Measurements from ENCODE around the gene CTNND2.

Gene CTNND2

DNA sequence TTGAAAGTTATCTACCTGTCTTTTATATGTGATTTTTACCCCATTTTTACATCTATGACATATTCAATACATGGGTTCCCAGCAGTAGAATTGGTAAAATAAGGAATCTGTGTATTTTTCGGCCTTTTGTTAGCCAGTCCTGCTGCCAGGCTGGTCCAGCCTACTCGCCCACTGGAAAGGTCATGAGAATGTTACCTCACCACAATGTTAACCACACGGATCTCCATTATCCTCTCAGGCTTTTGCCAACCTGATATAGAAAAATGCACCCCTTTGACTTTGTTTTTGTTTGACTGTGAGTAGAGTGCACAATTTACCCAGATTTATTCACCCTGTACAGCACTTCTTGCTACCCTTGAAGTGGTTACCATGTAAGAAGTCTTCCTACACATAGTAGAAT is 167.2 kb downstream of the CTNND2 start:
- Histone ChIP-seq H3K4me1 (ENCODE audit: control insufficient read depth, insufficient read depth, low read depth, low read length) (no peaks in the 10 kb centered on the region), H3K4me3 (ENCODE audit: insufficient read depth in 1 of 2, low read depth in 1 of 2, low read length in 2 of 2) (no peak overlapping the region), H3K14ac (ENCODE audit: low read length in 2 of 2) (no peak overlapping the region), H3K9ac (ENCODE audit: low read length) (no peak overlapping the region), H2AK5ac (ENCODE audit: low read length, severe bottlenecking) (no peak overlapping the region), H3K79me1 (replicated peaks; ENCODE audit: low read length, poor library complexity, severe bottlenecking) (no peaks in the 10 kb centered on the region), H2BK15ac (ENCODE audit: low read depth, poor library complexity, severe bottlenecking) (no peak overlapping the region), H3K27me3 (ENCODE audit: control insufficient read depth in 1 of 2, insufficient read depth in 1 of 2, low read length in 2 of 2) (no peaks in the 10 kb centered on the region), H4K8ac (ENCODE audit: low read length) (no peak overlapping the region), H2AFZ (ENCODE audit: low read depth, low read length) (no peak overlapping the region), H2BK120ac (ENCODE audit: low read depth, low read length) (no peak overlapping the region), H3K23ac (ENCODE audit: low read length in 2 of 2) (no peak overlapping the region), H2BK12ac (ENCODE audit: low read length in 2 of 2) (no peak overlapping the region), H2BK5ac (ENCODE audit: low read depth, low read length, poor library complexity, severe bottlenecking) (no peak overlapping the region), H3K18ac (ENCODE audit: low read depth in 1 of 2, low read length in 2 of 2) (no peak overlapping the region), H4K91ac (ENCODE audit: low read length) (no peak overlapping the region), H3K36me3 (ENCODE audit: control insufficient read depth in 1 of 2, insufficient read depth in 2 of 2, low read depth in 1 of 2, low read length in 2 of 2) (no peaks in the 10 kb centered on the region), H3K27ac (ENCODE audit: low read length, poor library complexity, severe bottlenecking) (no peak overlapping the region), H3K9me3 (ENCODE audit: control insufficient read depth, low read length) (peaks cover 8% of the 10 kb centered on the region), H3K4ac (ENCODE audit: low read depth in 1 of 2, low read length in 2 of 2) (no peak overlapping the region), H3K4me2 (ENCODE audit: low read length, poor library complexity, severe bottlenecking) (no peak overlapping the region)
- 50% methylated on average over 1 of the region's 3 CpGs for WGBS
- no peak for DNase-seq

DNA sequence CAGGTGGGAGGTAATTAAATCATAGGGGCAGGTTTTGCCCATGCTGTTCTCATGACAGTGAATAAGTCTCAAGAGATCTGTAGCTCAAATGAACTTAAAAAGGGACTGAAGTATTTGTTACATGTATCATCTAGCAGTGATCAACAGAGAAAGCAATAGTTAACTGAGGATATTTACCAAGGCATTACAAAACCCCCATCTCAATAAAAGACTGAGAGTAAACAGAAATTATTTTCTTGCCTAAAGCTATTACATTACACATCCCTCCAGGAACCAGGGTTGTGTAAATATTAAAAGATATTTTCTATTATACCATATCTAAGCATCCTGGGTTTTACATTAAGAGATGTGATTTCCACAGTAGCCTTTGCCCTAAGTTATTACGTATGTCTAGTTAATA is 169.9 kb downstream of the CTNND2 start:
- no CpG with 5 or more reads among the region's 1 CpG for WGBS
- H4K8ac ChIP-seq (ENCODE audit: low read length): no peak overlapping the region

DNA sequence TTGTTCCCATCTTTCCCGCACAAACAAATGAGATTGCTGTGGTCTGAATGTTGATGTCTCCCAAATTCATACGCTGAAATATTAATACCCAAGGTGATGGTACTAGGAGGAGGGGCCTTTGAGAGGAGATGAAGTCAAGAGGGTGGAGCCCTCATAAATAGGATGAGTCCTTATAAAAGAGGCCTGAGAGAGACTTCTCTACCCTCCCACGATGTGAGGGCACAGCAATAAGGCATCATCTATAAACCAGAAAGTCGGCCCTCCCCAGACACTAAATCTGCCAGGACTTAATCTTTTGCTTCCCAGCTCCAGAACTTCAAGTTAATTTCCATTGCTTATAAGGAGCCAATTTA is 170.4 kb downstream of the CTNND2 start:
- peaks cover 5% of the 10 kb centered on the region for H3K9me3 ChIP-seq (ENCODE audit: control insufficient read depth, low read length)
- no peaks in the 10 kb centered on the region for H3K36me3 ChIP-seq (ENCODE audit: control insufficient read depth in 1 of 2, insufficient read depth in 2 of 2, low read depth in 1 of 2, low read length in 2 of 2)
- H2BK15ac ChIP-seq (ENCODE audit: low read depth, poor library complexity, severe bottlenecking): no peak overlapping the region
- H3K14ac ChIP-seq (ENCODE audit: low read length in 2 of 2): no peak overlapping the region
- H3K4me1 ChIP-seq (ENCODE audit: control insufficient read depth, insufficient read depth, low read depth, low read length): no peaks in the 10 kb centered on the region
- H3K27me3 ChIP-seq (ENCODE audit: control insufficient read depth in 1 of 2, insufficient read depth in 1 of 2, low read length in 2 of 2): no peaks in the 10 kb centered on the region
- H3K9ac ChIP-seq (ENCODE audit: low read length): no peak overlapping the region
- H4K91ac ChIP-seq (ENCODE audit: low read length): no peak overlapping the region
- no peak overlapping the region for H2AK5ac ChIP-seq (ENCODE audit: low read length, severe bottlenecking)
- H4K8ac ChIP-seq (ENCODE audit: low read length): no peak overlapping the region
- no peak overlapping the region for H3K4ac ChIP-seq (ENCODE audit: low read depth in 1 of 2, low read length in 2 of 2)
- 87% methylated on average over 3 of the region's 4 CpGs for WGBS
- no peak overlapping the region for H2BK12ac ChIP-seq (ENCODE audit: low read length in 2 of 2)
- no peak overlapping the region for H3K18ac ChIP-seq (ENCODE audit: low read depth in 1 of 2, low read length in 2 of 2)
- no peak overlapping the region for H3K23ac ChIP-seq (ENCODE audit: low read length in 2 of 2)
- no peak overlapping the region for H2BK120ac ChIP-seq (ENCODE audit: low read depth, low read length)
- no peak overlapping the region for H3K4me3 ChIP-seq (ENCODE audit: insufficient read depth in 1 of 2, low read depth in 1 of 2, low read length in 2 of 2)
- H3K27ac ChIP-seq (ENCODE audit: low read length, poor library complexity, severe bottlenecking): no peak overlapping the region
- no peak overlapping the region for H3K4me2 ChIP-seq (ENCODE audit: low read length, poor library complexity, severe bottlenecking)
- no peak overlapping the region for H2AFZ ChIP-seq (ENCODE audit: low read depth, low read length)
- H3K79me1 ChIP-seq (replicated peaks; ENCODE audit: low read length, poor library complexity, severe bottlenecking): no peaks in the 10 kb centered on the region
- H2BK5ac ChIP-seq (ENCODE audit: low read depth, low read length, poor library complexity, severe bottlenecking): no peak overlapping the region
- no peak for DNase-seq

More for the DNA sequence above, 169.9 kb downstream of the CTNND2 start:
- Histone ChIP-seq H2BK120ac (ENCODE audit: low read depth, low read length) (no peak overlapping the region), H3K4me1 (ENCODE audit: control insufficient read depth, insufficient read depth, low read depth, low read length) (no peaks in the 10 kb centered on the region), H3K9me3 (ENCODE audit: control insufficient read depth, low read length) (peaks cover 8% of the 10 kb centered on the region), H3K9ac (ENCODE audit: low read length) (no peak overlapping the region), H2AFZ (ENCODE audit: low read depth, low read length) (no peak overlapping the region), H3K23ac (ENCODE audit: low read length in 2 of 2) (no peak overlapping the region), H3K4me3 (ENCODE audit: insufficient read depth in 1 of 2, low read depth in 1 of 2, low read length in 2 of 2) (no peak overlapping the region), H2AK5ac (ENCODE audit: low read length, severe bottlenecking) (no peak overlapping the region), H3K4ac (ENCODE audit: low read depth in 1 of 2, low read length in 2 of 2) (no peak overlapping the region), H3K36me3 (ENCODE audit: control insufficient read depth in 1 of 2, insufficient read depth in 2 of 2, low read depth in 1 of 2, low read length in 2 of 2) (no peaks in the 10 kb centered on the region), H3K27me3 (ENCODE audit: control insufficient read depth in 1 of 2, insufficient read depth in 1 of 2, low read length in 2 of 2) (no peaks in the 10 kb centered on the region), H4K91ac (ENCODE audit: low read length) (no peak overlapping the region), H3K27ac (ENCODE audit: low read length, poor library complexity, severe bottlenecking) (no peak overlapping the region), H3K4me2 (ENCODE audit: low read length, poor library complexity, severe bottlenecking) (no peak overlapping the region), H2BK12ac (ENCODE audit: low read length in 2 of 2) (no peak overlapping the region), H3K18ac (ENCODE audit: low read depth in 1 of 2, low read length in 2 of 2) (no peak overlapping the region), H3K14ac (ENCODE audit: low read length in 2 of 2) (no peak overlapping the region), H2BK15ac (ENCODE audit: low read depth, poor library complexity, severe bottlenecking) (no peak overlapping the region), H3K79me1 (replicated peaks; ENCODE audit: low read length, poor library complexity, severe bottlenecking) (no peaks in the 10 kb centered on the region), H2BK5ac (ENCODE audit: low read depth, low read length, poor library complexity, severe bottlenecking) (no peak overlapping the region)
- DNase-seq: no peak

DNA sequence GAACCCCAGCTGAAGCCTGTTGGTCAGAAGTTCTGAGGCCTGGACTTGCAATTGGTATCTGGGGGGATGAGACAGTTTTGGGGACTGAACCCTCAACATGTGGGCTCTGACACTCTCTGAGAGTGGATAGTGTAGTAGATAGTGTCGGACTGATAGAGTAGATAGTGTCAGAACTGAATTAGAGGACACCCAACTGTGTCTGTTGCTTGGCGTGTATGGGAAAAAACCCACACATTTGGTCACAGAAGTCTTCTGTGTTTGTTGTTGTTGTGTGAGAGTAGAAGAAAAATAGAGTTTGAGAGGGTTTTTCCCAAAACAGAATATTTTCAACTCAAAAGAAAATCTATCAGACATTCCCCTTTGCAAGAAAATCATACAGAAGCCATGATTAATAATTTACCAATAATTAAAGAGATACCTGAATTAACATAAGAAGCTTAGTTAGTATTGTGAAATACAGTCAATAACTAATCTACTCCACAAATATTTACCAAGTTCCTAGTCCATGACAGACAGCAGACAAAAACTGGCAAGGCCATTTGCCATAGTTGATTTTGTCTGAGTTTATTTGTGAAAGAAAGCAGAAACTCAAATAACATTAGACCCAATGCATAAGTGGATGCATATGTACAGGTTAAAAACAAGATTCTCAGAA is 170.9 kb downstream of the CTNND2 start:
- Histone ChIP-seq H3K36me3 (ENCODE audit: control insufficient read depth in 1 of 2, insufficient read depth in 2 of 2, low read depth in 1 of 2, low read length in 2 of 2) (no peaks in the 10 kb centered on the region), H3K18ac (ENCODE audit: low read depth in 1 of 2, low read length in 2 of 2) (no peak overlapping the region), H4K8ac (ENCODE audit: low read length) (no peak overlapping the region), H3K14ac (ENCODE audit: low read length in 2 of 2) (no peak overlapping the region), H2BK15ac (ENCODE audit: low read depth, poor library complexity, severe bottlenecking) (no peak overlapping the region), H3K4me2 (ENCODE audit: low read length, poor library complexity, severe bottlenecking) (no peak overlapping the region), H4K91ac (ENCODE audit: low read length) (no peak overlapping the region), H2BK5ac (ENCODE audit: low read depth, low read length, poor library complexity, severe bottlenecking) (no peak overlapping the region), H3K9ac (ENCODE audit: low read length) (no peak overlapping the region), H3K9me3 (ENCODE audit: control insufficient read depth, low read length) (peaks cover 2% of the 10 kb centered on the region), H3K4me1 (ENCODE audit: control insufficient read depth, insufficient read depth, low read depth, low read length) (no peaks in the 10 kb centered on the region), H2AFZ (ENCODE audit: low read depth, low read length) (no peak overlapping the region), H3K27me3 (ENCODE audit: control insufficient read depth in 1 of 2, insufficient read depth in 1 of 2, low read length in 2 of 2) (no peaks in the 10 kb centered on the region), H3K79me1 (replicated peaks; ENCODE audit: low read length, poor library complexity, severe bottlenecking) (no peaks in the 10 kb centered on the region), H2AK5ac (ENCODE audit: low read length, severe bottlenecking) (no peak overlapping the region), H3K4me3 (ENCODE audit: insufficient read depth in 1 of 2, low read depth in 1 of 2, low read length in 2 of 2) (no peak overlapping the region), H2BK120ac (ENCODE audit: low read depth, low read length) (no peak overlapping the region), H3K4ac (ENCODE audit: low read depth in 1 of 2, low read length in 2 of 2) (no peak overlapping the region), H3K23ac (ENCODE audit: low read length in 2 of 2) (no peak overlapping the region), H2BK12ac (ENCODE audit: low read length in 2 of 2) (no peak overlapping the region), H3K27ac (ENCODE audit: low read length, poor library complexity, severe bottlenecking) (no peak overlapping the region)
- no peak for DNase-seq
- 67% methylated on average over 1 of the region's 2 CpGs for WGBS
